ENCODE results near the gene LCN1.
A peak's percentile ranks its signal among the peaks of the same experiment; 100 is the strongest.

Gene LCN1

GRCh38 chr9:135494791-135495559 is 26.3 kb upstream of the LCN1 start:
- DNase-seq (ENCODE audit: low read depth in 2 of 2), result no peak
- no peak overlapping the region for H3K4me3 ChIP-seq (replicated peaks in 1 of 2; ENCODE audit: low read depth in 2 of 2, low read length in 2 of 2)
- TF ChIP-seq, protein P1, sequence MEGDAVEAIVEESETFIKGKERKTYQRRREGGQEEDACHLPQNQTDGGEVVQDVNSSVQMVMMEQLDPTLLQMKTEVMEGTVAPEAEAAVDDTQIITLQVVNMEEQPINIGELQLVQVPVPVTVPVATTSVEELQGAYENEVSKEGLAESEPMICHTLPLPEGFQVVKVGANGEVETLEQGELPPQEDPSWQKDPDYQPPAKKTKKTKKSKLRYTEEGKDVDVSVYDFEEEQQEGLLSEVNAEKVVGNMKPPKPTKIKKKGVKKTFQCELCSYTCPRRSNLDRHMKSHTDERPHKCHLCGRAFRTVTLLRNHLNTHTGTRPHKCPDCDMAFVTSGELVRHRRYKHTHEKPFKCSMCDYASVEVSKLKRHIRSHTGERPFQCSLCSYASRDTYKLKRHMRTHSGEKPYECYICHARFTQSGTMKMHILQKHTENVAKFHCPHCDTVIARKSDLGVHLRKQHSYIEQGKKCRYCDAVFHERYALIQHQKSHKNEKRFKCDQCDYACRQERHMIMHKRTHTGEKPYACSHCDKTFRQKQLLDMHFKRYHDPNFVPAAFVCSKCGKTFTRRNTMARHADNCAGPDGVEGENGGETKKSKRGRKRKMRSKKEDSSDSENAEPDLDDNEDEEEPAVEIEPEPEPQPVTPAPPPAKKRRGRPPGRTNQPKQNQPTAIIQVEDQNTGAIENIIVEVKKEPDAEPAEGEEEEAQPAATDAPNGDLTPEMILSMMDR (IDR thresholded peaks at IDR 0.05; ENCODE audit: low read depth, low read length), result no peak

GRCh38 chr9:135498381-135499126 is 22.7 kb upstream of the LCN1 start:
- no peak overlapping the region for H3K4me3 ChIP-seq (replicated peaks in 1 of 2; ENCODE audit: low read depth in 2 of 2, low read length in 2 of 2)
- TF ChIP-seq, protein P1 (IDR thresholded peaks at IDR 0.05; ENCODE audit: low read depth, low read length), result no peak
- no peak for DNase-seq (ENCODE audit: low read depth in 2 of 2)

DNA sequence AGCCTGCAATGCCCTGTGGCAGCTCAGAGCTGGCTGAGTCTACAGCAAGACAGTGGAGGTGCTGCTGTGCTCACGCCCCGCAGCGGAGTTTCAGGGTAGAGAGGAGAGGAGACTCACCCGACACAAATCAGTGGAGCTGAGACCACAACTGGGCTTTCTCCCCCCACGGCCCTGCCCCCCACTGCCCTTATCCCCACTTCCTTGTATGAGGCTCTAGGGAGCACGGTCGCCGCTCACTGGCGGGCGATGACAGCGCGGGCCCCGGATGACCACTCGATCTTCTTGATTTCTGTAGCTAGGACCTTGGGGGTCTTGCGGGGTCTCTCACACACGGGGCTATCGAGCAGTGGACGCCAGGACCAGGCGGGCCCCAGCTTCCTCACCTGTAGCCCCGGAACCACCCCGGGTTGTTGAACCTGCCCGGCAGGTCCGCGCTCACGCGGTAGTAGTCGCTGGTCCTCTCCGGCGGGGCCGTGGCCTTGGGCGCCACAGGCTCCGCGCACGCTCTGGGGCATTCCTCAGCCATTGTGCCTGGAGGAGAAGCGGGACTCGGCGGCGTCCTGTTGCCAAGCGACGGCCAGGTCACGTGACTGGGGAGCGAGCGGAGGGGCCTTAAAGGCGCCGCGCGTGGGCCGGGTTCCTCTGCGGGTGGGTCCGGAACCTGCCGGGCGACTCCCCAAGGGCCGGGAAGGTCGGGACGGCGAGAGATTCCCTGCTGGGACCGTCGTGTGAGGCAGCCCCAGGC is 21.7 kb upstream of the LCN1 start:
- TF ChIP-seq, protein P1 (IDR thresholded peaks at IDR 0.05; ENCODE audit: low read depth, low read length), result no peak
- peak; percentile 90 to 93 for DNase-seq (ENCODE audit: low read depth in 2 of 2)

GRCh38 chr9:135500071-135500524 is 21.1 kb upstream of the LCN1 start:
- H3K4me3 ChIP-seq (replicated peaks in 1 of 2; ENCODE audit: low read depth in 2 of 2, low read length in 2 of 2), result peak overlapping the region; percentile 85
- peak in 1 of 2 donors; percentile 67 for DNase-seq (ENCODE audit: low read depth in 2 of 2)
- TF ChIP-seq, protein P1 (IDR thresholded peaks at IDR 0.05; ENCODE audit: low read depth, low read length), result no peak

More for the DNA sequence above, 21.7 kb upstream of the LCN1 start:
- H3K4me3 ChIP-seq (replicated peaks in 1 of 2; ENCODE audit: low read depth in 2 of 2, low read length in 2 of 2), result peak overlapping the region; percentile 85

DNA sequence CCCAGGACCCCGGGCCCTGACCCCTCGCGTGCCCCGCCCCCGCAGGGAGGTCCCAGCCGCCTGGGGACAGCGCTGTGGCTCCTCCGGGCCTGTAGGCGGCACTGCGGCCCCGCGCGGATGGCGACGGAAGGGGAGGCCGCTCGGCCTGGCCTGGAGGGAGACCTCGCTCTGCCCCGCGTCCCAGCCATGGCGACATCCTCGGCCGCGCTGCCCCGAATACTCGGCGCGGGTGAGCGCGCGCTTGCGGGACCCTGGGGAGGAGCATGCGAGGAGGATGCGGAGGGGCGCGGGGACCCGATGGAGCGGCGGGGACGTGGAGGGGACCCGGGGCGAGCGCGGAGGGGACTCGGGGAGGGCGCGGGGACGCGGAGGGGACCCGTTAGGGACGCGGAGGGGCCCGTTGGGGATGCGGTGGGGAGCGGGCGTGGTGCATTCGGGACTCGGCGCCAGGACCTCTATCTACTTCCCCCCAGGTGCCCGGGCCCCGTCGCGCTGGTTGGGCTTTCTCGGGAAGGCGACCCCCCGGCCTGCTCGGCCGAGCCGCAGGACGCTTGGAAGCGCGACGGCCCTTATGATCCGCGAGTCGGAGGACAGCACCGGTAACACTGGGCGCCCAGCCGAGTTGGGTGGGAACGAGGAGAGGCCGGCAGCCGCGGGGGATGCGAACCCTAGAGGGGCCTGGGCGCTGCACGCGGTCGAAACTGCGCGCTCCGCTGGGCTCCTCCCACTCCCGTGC is 20.5 kb upstream of the LCN1 start, which contains the start of gene MRPS2:
Gene MRPS2, plus strand, starts transcription at position 158 of the 736 bp plus-strand sequence. Its CDS starts 29 bp downstream, at position 187.
- TF ChIP-seq, protein P1 (IDR thresholded peaks at IDR 0.05; ENCODE audit: low read depth, low read length), result peak; percentile 51
- peak within 1 kb of the TSS; percentile 85 for H3K4me3 ChIP-seq (replicated peaks in 1 of 2; ENCODE audit: low read depth in 2 of 2, low read length in 2 of 2)
- peak; percentile 84 to 93 for DNase-seq (ENCODE audit: low read depth in 2 of 2)

Measured in cardiac fibroblast (primary cell).